Measurements from ENCODE around the gene TRIM33. TPM values are rescaled to one million over a fixed set of nuclear protein-coding genes. Genes with fewer than 3 reads are reported as not detected.

Gene TRIM33
- total and polyA plus RNA-seq, 2 of the 13 experiments (the other 11 are each of a cell fraction or from before 2014, with no cell fraction given) = 35.5 to 42.2 TPM

GRCh38 chr1:114346480-114347029, 164.4 kb downstream of the TRIM33 start (continued):
- TF ChIP-seq, protein P1, sequence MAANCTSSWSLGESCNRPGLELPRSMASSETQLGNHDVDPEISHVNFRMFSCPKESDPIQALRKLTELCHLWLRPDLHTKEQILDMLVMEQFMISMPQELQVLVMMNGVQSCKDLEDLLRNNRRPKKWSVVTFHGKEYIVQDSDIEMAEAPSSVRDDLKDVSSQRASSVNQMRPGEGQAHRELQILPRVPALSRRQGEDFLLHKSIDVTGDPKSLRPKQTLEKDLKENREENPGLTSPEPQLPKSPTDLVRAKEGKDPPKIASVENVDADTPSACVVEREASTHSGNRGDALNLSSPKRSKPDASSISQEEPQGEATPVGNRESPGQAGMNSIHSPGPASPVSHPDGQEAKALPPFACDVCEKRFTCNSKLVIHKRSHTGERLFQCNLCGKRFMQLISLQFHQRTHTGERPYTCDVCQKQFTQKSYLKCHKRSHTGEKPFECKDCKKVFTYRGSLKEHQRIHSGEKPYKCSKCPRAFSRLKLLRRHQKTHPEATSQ (CRISPR knock-in tag; IDR thresholded peaks at IDR 0.05; ENCODE audit: borderline replicate concordance) = 0 out of 2 replicates have a peak, but pooled peaks have one; percentile 54
- no peak for TF ChIP-seq HHEX (CRISPR knock-in tag; IDR thresholded peaks at IDR 0.05)
- TF ChIP-seq SRSF9 (IDR thresholded peaks at IDR 0.05; ENCODE audit: borderline replicate concordance, insufficient read depth, low read depth, low read length, poor library complexity, severe bottlenecking) = no peak
- peak; percentile 37; the same call in 1 of the 2 replicates for TF ChIP-seq ZNF709 (CRISPR knock-in tag; IDR thresholded peaks at IDR 0.05)
- no peak; the same call in 1 of the 2 replicates for TF ChIP-seq ARHGAP35 (CRISPR knock-in tag; IDR thresholded peaks at IDR 0.05; ENCODE audit: borderline replicate concordance)
- TF ChIP-seq ZNF619 (CRISPR knock-in tag; IDR thresholded peaks at IDR 0.05) = peak; percentile 82
- TF ChIP-seq, protein P2, sequence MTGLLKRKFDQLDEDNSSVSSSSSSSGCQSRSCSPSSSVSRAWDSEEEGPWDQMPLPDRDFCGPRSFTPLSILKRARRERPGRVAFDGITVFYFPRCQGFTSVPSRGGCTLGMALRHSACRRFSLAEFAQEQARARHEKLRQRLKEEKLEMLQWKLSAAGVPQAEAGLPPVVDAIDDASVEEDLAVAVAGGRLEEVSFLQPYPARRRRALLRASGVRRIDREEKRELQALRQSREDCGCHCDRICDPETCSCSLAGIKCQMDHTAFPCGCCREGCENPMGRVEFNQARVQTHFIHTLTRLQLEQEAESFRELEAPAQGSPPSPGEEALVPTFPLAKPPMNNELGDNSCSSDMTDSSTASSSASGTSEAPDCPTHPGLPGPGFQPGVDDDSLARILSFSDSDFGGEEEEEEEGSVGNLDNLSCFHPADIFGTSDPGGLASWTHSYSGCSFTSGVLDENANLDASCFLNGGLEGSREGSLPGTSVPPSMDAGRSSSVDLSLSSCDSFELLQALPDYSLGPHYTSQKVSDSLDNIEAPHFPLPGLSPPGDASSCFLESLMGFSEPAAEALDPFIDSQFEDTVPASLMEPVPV (CRISPR knock-in tag; IDR thresholded peaks at IDR 0.05) = 0 out of 2 replicates have a peak, but pooled peaks have one; percentile 33
- TF ChIP-seq ZNF33A (CRISPR knock-in tag; IDR thresholded peaks at IDR 0.05; ENCODE audit: borderline replicate concordance) = no peak
- TF ChIP-seq REPIN1 (CRISPR knock-in tag; IDR thresholded peaks at IDR 0.05; ENCODE audit: borderline replicate concordance, low read depth) = peak; percentile 97; the same call in 1 of the 2 replicates
- TF ChIP-seq ARID2 (CRISPR knock-in tag; IDR thresholded peaks at IDR 0.05; ENCODE audit: borderline replicate concordance) = no peak
- TF ChIP-seq ZNF24 (IDR thresholded peaks at IDR 0.05) = no peak
- TF ChIP-seq, protein P3, sequence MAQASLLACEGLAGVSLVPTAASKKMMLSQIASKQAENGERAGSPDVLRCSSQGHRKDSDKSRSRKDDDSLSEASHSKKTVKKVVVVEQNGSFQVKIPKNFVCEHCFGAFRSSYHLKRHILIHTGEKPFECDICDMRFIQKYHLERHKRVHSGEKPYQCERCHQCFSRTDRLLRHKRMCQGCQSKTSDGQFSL (CRISPR knock-in tag; IDR thresholded peaks at IDR 0.05) = 0 out of 2 replicates have a peak, but pooled peaks have one; percentile 20
- TF ChIP-seq MLX (CRISPR knock-in tag; IDR thresholded peaks at IDR 0.05) = peak; percentile 43; the same call in 1 of the 2 replicates
- TF ChIP-seq ZNF468 (CRISPR knock-in tag; IDR thresholded peaks at IDR 0.05) = no peak
- TF ChIP-seq TCF12 (IDR thresholded peaks at IDR 0.05) = no peak
- no peak for TF ChIP-seq TCF12 (CRISPR knock-in tag; IDR thresholded peaks at IDR 0.05)
- TF ChIP-seq THAP8 (CRISPR knock-in tag; IDR thresholded peaks at IDR 0.05; ENCODE audit: borderline replicate concordance) = peak; percentile 39; the same call in 1 of the 2 replicates
- TF ChIP-seq ZNF234 (CRISPR knock-in tag; conservative IDR thresholded peaks at IDR 0.05) = no peak
- no peak for TF ChIP-seq ZNF329 (CRISPR knock-in tag; IDR thresholded peaks at IDR 0.05; ENCODE audit: low read depth)
- no peak for TF ChIP-seq CAMTA2 (CRISPR knock-in tag; IDR thresholded peaks at IDR 0.05; ENCODE audit: borderline replicate concordance)
- TF ChIP-seq CSRNP2 (CRISPR knock-in tag; conservative IDR thresholded peaks at IDR 0.05; ENCODE audit: low read depth) = no peak
- no peak for TF ChIP-seq RORA (CRISPR knock-in tag; IDR thresholded peaks at IDR 0.05)
- no peak for TF ChIP-seq KLF15 (CRISPR knock-in tag; IDR thresholded peaks at IDR 0.05; ENCODE audit: borderline replicate concordance)
